Neural cell (in vitro differentiated cells): ENCODE measurements around the gene ACSM3. TPM values are rescaled to one million over a fixed set of nuclear protein-coding genes. Genes with fewer than 3 reads are reported as not detected.
"Not testable (repeated sequence)": the region's sequence is repeated elsewhere in the genome, so short reads cannot be mapped to it uniquely, and the experiment has no call there.

ENCODE experiments used
- H2AFZ ChIP-seq: fragments of 200-600, 300-800 bp; sonication (generic), shearing (Covaris generic); 2 replicates; pipeline ENCODE4 v1.6.0; 2014; ENCODE audit warnings: low read depth, mild to moderate bottlenecking, antibody characterized with exemption, low read length, moderate library complexity
- H3F3A ChIP-seq: fragments of 200-600 bp; shearing (Covaris generic); 2 replicates; pipeline ENCODE4 v1.6.1; 2016; ENCODE audit warnings: mild to moderate bottlenecking, moderate library complexity, mixed read lengths, antibody characterized with exemption, low read length; ENCODE audit not compliant: insufficient read depth, poor library complexity, severe bottlenecking
- H3K27ac ChIP-seq: fragments of 200-600, 300-800 bp; sonication (generic), shearing (Covaris generic); 2 replicates; pipeline ENCODE4 v1.5.1; 2014; ENCODE audit warnings: mild to moderate bottlenecking, low read length, moderate library complexity
- H3K27me3 ChIP-seq: fragments of 300-800, 200-600 bp; sonication (generic), shearing (Covaris generic); 2 replicates; pipeline ENCODE4 v1.6.0; 2014; ENCODE audit warnings: mild to moderate bottlenecking, low read depth, low read length, moderate library complexity; ENCODE audit not compliant: insufficient read depth
- H3K36me3 ChIP-seq: fragments of 300-800, 200-600 bp; sonication (generic), shearing (Covaris generic); 2 replicates; pipeline ENCODE4 v1.5.1; 2014; ENCODE audit warnings: mild to moderate bottlenecking, antibody characterized with exemption, low read length, moderate library complexity; ENCODE audit not compliant: insufficient read depth
- H3K4me2 ChIP-seq: fragments of 300-800, 200-600 bp; sonication (generic), shearing (Covaris generic); 2 replicates; pipeline ENCODE4 v1.6.0; 2014; ENCODE audit warnings: mild to moderate bottlenecking, low read length
- H3K4me3 ChIP-seq: fragments of 300-800, 200-600 bp; sonication (generic), shearing (Covaris generic); 2 replicates; pipeline ENCODE4 v1.5.1; 2014; ENCODE audit warnings: mild to moderate bottlenecking, low read length, moderate library complexity
- H3K79me2 ChIP-seq: fragments of 200-600 bp; shearing (Covaris generic); replicated peaks from 2 replicates; pipeline ENCODE4 v1.6.0; 2014; ENCODE audit warnings: mild to moderate bottlenecking, low read length, moderate library complexity; ENCODE audit not compliant: insufficient read depth
- H3K9ac ChIP-seq: fragments of 300-800, 200-600 bp; sonication (generic), shearing (Covaris generic); 2 replicates; pipeline ENCODE4 v1.6.1; 2016; ENCODE audit warnings: mild to moderate bottlenecking, low read length, mixed read lengths
- H3K9me2 ChIP-seq: fragments of 200-600 bp; shearing (Covaris generic); 2 replicates; pipeline ENCODE4 v1.6.1; 2016; ENCODE audit warnings: mild to moderate bottlenecking, low read length, mixed read lengths; ENCODE audit not compliant: insufficient read depth
- H3K9me3 ChIP-seq: fragments of 200-600, 300-800 bp; sonication (generic), shearing (Covaris generic); 2 replicates; pipeline ENCODE4 v1.6.1; 2016; ENCODE audit warnings: mild to moderate bottlenecking, mixed run types, low read length, moderate library complexity, mixed read lengths
- H4K20me1 ChIP-seq: fragments of 200-600 bp; shearing (Covaris generic); 2 replicates; pipeline ENCODE4 v1.6.1; 2016; ENCODE audit warnings: mild to moderate bottlenecking, mixed run types; ENCODE audit not compliant: insufficient read depth
- CTCF ChIP-seq: fragments of 450-650 bp; IDR thresholded peaks from 2 replicates; pipeline ENCODE4 v1.5.1; 2014; ENCODE audit warnings: antibody characterized with exemption, mild to moderate bottlenecking, moderate library complexity; ENCODE audit not compliant: poor library complexity, severe bottlenecking
- EP300 ChIP-seq: fragments of 450-650 bp; conservative IDR thresholded peaks from 2 replicates; pipeline ENCODE4 v1.6.1; 2014; ENCODE audit warnings: antibody characterized with exemption, mild to moderate bottlenecking, moderate library complexity; ENCODE audit not compliant: poor library complexity, severe bottlenecking
- EZH2 ChIP-seq: fragments of 200-600, 300-800 bp; shearing (Covaris generic), sonication (generic); IDR thresholded peaks from 2 replicates; pipeline ENCODE4 v1.6.1; 2014; ENCODE audit warnings: antibody characterized with exemption, low read length, borderline replicate concordance, mild to moderate bottlenecking; ENCODE audit not compliant: insufficient read depth, poor library complexity, severe bottlenecking
- MXI1 ChIP-seq: fragments of 450-650 bp; conservative IDR thresholded peaks from 2 replicates; pipeline ENCODE4 v1.6.1; 2014; ENCODE audit warnings: antibody characterized with exemption, mild to moderate bottlenecking; ENCODE audit not compliant: poor library complexity, severe bottlenecking
- POLR2AphosphoS5 ChIP-seq: IDR thresholded peaks from 2 replicates; pipeline ENCODE4 v1.6.1; 2012
- RAD21 ChIP-seq: fragments of 450-650 bp; conservative IDR thresholded peaks from 2 replicates; pipeline ENCODE4 v1.6.1; 2014; ENCODE audit warnings: antibody characterized with exemption, mild to moderate bottlenecking, moderate library complexity
- REST ChIP-seq: IDR thresholded peaks from 2 replicates; pipeline ENCODE4 v1.6.1; 2012; ENCODE audit warnings: borderline replicate concordance
- SMC3 ChIP-seq: fragments of 450-650 bp; conservative IDR thresholded peaks from 2 replicates; pipeline ENCODE4 v1.6.1; 2014; ENCODE audit warnings: antibody characterized with exemption, mild to moderate bottlenecking, moderate library complexity; ENCODE audit not compliant: poor library complexity
- TAF1 ChIP-seq: IDR thresholded peaks from 2 replicates; pipeline ENCODE4 v1.6.1; 2012; ENCODE audit warnings: low read depth
- polyA minus RNA-seq: library from RNA; depleted of rRNA, polyadenylated mRNA; stranded (reverse); fragments of >200 nt; gene quantifications from 2 replicates; pipeline ENCODE4 v1.2.3, GENCODE V29; 2014
- polyA plus RNA-seq: library from polyadenylated mRNA; depleted of rRNA; stranded (reverse); fragments of >200 nt; gene quantifications from 2 replicates; pipeline ENCODE4 v1.2.3, GENCODE V29; 2014

The ACSM3 gene
- polyA plus RNA-seq (0.57 TPM in 1 of 2 replicates, not detected in the other), polyA minus RNA-seq (not detected in 2 replicates)

GRCh38 chr16:20763461-20764232 is at the start of gene ACSM3:
Gene ACSM3, plus strand, starts transcription at chr16:20764014. Its CDS starts 6,021 bp downstream, at chr16:20770035.
- Histone ChIP-seq H3K27ac (no peak within 1 kb of the TSS), H4K20me1 (no peaks in the 10 kb centered on the region), H3K79me2 (no peaks in the 10 kb centered on the region), H3K4me2 (no peak within 1 kb of the TSS), H2AFZ (no peak within 1 kb of the TSS), H3K36me3 (no peaks in the 10 kb centered on the region), H3K9me3 (no peaks in the 10 kb centered on the region), H3F3A (no peaks in the 10 kb centered on the region), H3K27me3 (no peaks in the 10 kb centered on the region), H3K4me3 (no peak within 1 kb of the TSS), H3K9ac (no peak within 1 kb of the TSS), H3K9me2 (no peaks in the 10 kb centered on the region)
- TF ChIP-seq MXI1 (no peak), TAF1 (no peak), RAD21 (no peak), REST (no peak), CTCF (no peak), EP300 (no peak), POLR2AphosphoS5 (no peak), SMC3 (no peak), EZH2 (no peak)

GRCh38 chr16:20717718-20718117 is 46.1 kb upstream of the ACSM3 start:
- not testable (repeated sequence) for H3K36me3 ChIP-seq, H4K20me1 ChIP-seq, H3K4me3 ChIP-seq, H3K4me2 ChIP-seq, H3K9me2 ChIP-seq, H3K27me3 ChIP-seq, H3F3A ChIP-seq, H3K27ac ChIP-seq, H3K79me2 ChIP-seq, H3K9me3 ChIP-seq, H3K9ac ChIP-seq, H2AFZ ChIP-seq
